B cell (primary cell): ENCODE measurements around the gene MUS81. TPM values are rescaled to one million over a fixed set of nuclear protein-coding genes. Genes with fewer than 3 reads are reported as not detected.

Experiments
- ATAC-seq: fragments of 200-7000 bp; cut with Tn5 transposase; one replicate; pipeline ENCODE4 v1.10.0; 2021; ENCODE audit warnings: low read depth, mild to moderate bottlenecking, moderate number of reproducible peaks, moderate library complexity
- CTCF ChIA-PET: fragments of 350-600 bp; sonication (Branson Sonifier 250); formaldehyde crosslinking; loops from one replicate; lab custom pipeline; 2021; ENCODE audit warnings: antibody characterized with exemption, inconsistent platforms; lab: Charles Lee
- POLR2A ChIA-PET: fragments of 350-600 bp; sonication (Branson Sonifier 250); formaldehyde crosslinking; loops from one replicate; lab custom pipeline; 2021; ENCODE audit warnings: antibody characterized with exemption; lab: Charles Lee
- DNase-seq: peaks from one replicate; pipeline ENCODE4 v3.0.0; 2013
- H2AFZ ChIP-seq: 2 replicates; pipeline ENCODE4 v1.6.1; 2012; ENCODE audit warnings: mild to moderate bottlenecking, low read depth, low read length; ENCODE audit not compliant: insufficient read depth, poor library complexity, severe bottlenecking
- H3K27ac ChIP-seq, 2 donors: 1 replicate in 1 of 2; 2 replicates in 1 of 2; pipeline ENCODE4 v1.5.1; 2012 to 2013; ENCODE audit warnings: low read length in 2 of 2, mild to moderate bottlenecking in 2 of 2, moderate library complexity in 1 of 2
- H3K27me3 ChIP-seq, 4 experiments: fragments of 200-600 bp in 1 of 4; sonication (generic) in 1 of 4; replicated peaks in 1 of 4; 1 replicate in 2 of 4; 2 replicates in 2 of 4; pipeline versions ENCODE4 v1.6.1 to v1.7.0; 2013 to 2016; ENCODE audit warnings: low read length in 3 of 4, mild to moderate bottlenecking in 2 of 4, mixed read lengths in 1 of 4, moderate library complexity in 1 of 4; ENCODE audit not compliant: insufficient read depth in 4 of 4, control insufficient read depth in 3 of 4; ENCODE audit errors: control extremely low read depth in 1 of 4
- H3K36me3 ChIP-seq, 2 experiments: replicated peaks in 1 of 2; 1 replicate in 1 of 2; 2 replicates in 1 of 2; pipeline versions ENCODE4 v1.6.1 to v1.7.1; 2013; ENCODE audit warnings: low read length in 1 of 2; ENCODE audit not compliant: insufficient read depth in 2 of 2, control insufficient read depth in 1 of 2; ENCODE audit errors: control extremely low read depth in 1 of 2, extremely low read depth in 1 of 2
- H3K4me1 ChIP-seq, 2 donors: fragments of 200-600 bp in 1 of 2; sonication (generic) in 1 of 2; 1 replicate in 1 of 2; 2 replicates in 1 of 2; pipeline versions ENCODE4 v1.5.1 to v1.6.1; 2013 to 2017; ENCODE audit warnings: low read length in 2 of 2; ENCODE audit not compliant: control insufficient read depth in 2 of 2, insufficient read depth in 2 of 2
- H3K4me2 ChIP-seq: replicated peaks from 2 replicates; pipeline ENCODE3; 2012; ENCODE audit warnings: mild to moderate bottlenecking, low read depth, low read length; ENCODE audit not compliant: poor library complexity, severe bottlenecking
- H3K4me3 ChIP-seq, 5 experiments: fragments of 200-600 bp in 1 of 5; sonication (generic) in 1 of 5; 1 replicate in 3 of 5; 2 replicates in 2 of 5; pipeline versions ENCODE4 v1.5.1 to v1.7.0; 2011 to 2016; ENCODE audit warnings: low read length in 4 of 5, mild to moderate bottlenecking in 4 of 5, low read depth in 2 of 5, control low read depth in 1 of 5, moderate library complexity in 1 of 5; ENCODE audit not compliant: insufficient read depth in 1 of 5; ENCODE audit errors: control extremely low read depth in 1 of 5, extremely low read depth in 1 of 5
- H3K79me2 ChIP-seq: fragments of 200-600 bp; sonication (generic); one replicate; pipeline ENCODE4 v1.6.0; 2016; ENCODE audit warnings: low read length; ENCODE audit not compliant: control insufficient read depth, insufficient read depth
- H3K9ac ChIP-seq: fragments of 200-600 bp; sonication (generic); 2 replicates; pipeline ENCODE4 v1.6.1; 2017; ENCODE audit warnings: mild to moderate bottlenecking, low read length, moderate library complexity
- H3K9me3 ChIP-seq, 3 donors: one replicate each; pipeline versions ENCODE4 v1.6.1 to v1.7.1; 2013; ENCODE audit warnings: low read length in 2 of 3; ENCODE audit not compliant: control insufficient read depth in 2 of 3, insufficient read depth in 1 of 3; ENCODE audit errors: control extremely low read depth in 1 of 3
- H4K20me1 ChIP-seq: 2 replicates; pipeline ENCODE4 v1.6.0; 2012; ENCODE audit warnings: mild to moderate bottlenecking, low read length; ENCODE audit not compliant: insufficient read depth, control insufficient read depth, poor library complexity, severe bottlenecking
- H3K27ac Mint-ChIP-seq: one replicate; pipeline ENCODE4 v1.8.0; 2021; ENCODE audit warnings: mixed read lengths
- H3K27me3 Mint-ChIP-seq: one replicate; pipeline ENCODE4 v1.8.0; 2021; ENCODE audit warnings: mixed read lengths
- H3K4me1 Mint-ChIP-seq: one replicate; pipeline ENCODE4 v1.8.0; 2021; ENCODE audit warnings: mixed read lengths
- H3K4me3 Mint-ChIP-seq: one replicate; pipeline ENCODE4 v1.8.0; 2021; ENCODE audit warnings: mixed read lengths
- H3K9me3 Mint-ChIP-seq: one replicate; pipeline ENCODE4 v1.8.0; 2022; ENCODE audit warnings: mixed read lengths; ENCODE audit not compliant: insufficient read depth
- EZH2 ChIP-seq: IDR thresholded peaks from 2 replicates; pipeline ENCODE4 v1.6.1; 2012; ENCODE audit warnings: borderline replicate concordance, low read depth, mild to moderate bottlenecking, moderate library complexity, low read length; ENCODE audit not compliant: insufficient read depth, poor library complexity, severe bottlenecking
- WGBS: methylation state at CpG from one replicate; pipeline ENCODE4 v1.1.5; 2013; ENCODE audit warnings: missing lambda C conversion rate; ENCODE audit not compliant: insufficient coverage; 5-methylcytosine and 5-hydroxymethylcytosine counted together
- intact Hi-C: fragments of 100-400 bp; cut with micrococcal nuclease; formaldehyde crosslinking; loops from one replicate; pipeline ENCODE4 v1.10.0; 2022
- polyA plus RNA-seq: library from polyadenylated mRNA; depleted of rRNA; stranded (reverse); fragments of >200 nt; gene quantifications from 2 replicates; pipeline ENCODE4 v1.2.3, GENCODE V29; 2012
- total RNA-seq, 2 donors: library from RNA; stranded (reverse); fragments of 120-200 nt in 1 of 2; gene quantifications; 1 replicate in 1 of 2; 2 replicates in 1 of 2; pipeline versions ENCODE4 v1.2.3 to v1.2.4, GENCODE V29; 2013 to 2022
- TF ChIP-seq, protein P1 (sequence below): fragments of 200-600 bp; IDR thresholded peaks from one replicate; pipeline ENCODE4 v1.8.0; 2022; ENCODE audit warnings: antibody characterized with exemption, mild to moderate bottlenecking

Gene MUS81
- total and polyA plus RNA-seq, 2 donors (not counting 1 experiment from before 2014, with no cell fraction given): 74.5 to 134 TPM

DNA sequence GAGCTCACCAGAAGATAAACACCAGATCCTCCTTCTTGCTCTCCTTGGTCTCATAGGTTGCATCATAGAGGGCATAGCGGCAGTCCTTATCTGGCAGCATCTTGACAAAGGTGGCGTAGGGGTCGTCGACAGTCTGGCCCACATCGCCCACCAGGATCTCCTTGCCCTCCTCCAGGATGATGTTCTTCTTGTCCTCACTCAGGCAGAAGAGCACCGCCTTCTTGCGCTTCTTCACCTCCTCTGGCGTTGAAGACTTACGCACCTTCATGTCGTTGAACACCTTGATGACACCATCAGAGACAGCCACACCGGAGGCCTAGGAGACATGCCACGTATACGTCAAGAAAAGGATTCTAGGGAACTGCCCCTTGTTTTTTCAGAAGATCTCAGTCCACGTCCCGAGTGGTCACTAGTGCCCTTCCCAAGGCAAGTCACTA, 4.3 kb upstream of the MUS81 start:
- ChIA-PET CTCF (interaction anchor here (1.0 to 8.6 kb wide), 2 partner anchors 32 to 76 kb away, joined by 3 to 244 read pairs; partner anchors contain the start of genes CCDC85B and FIBP), POLR2A (interaction anchor here (0.5 kb wide), 2 partner anchors 11 to 13 kb away, joined by 4 to 9 read pairs; no protein-coding TSS in a partner anchor)
- H3K4me3 Mint-ChIP-seq: peak overlapping the region; percentile 94
- Histone ChIP-seq H3K4me3 (peak overlapping the region in 3 of 5 experiments; percentile 95 to 98 (median 96)), H3K27me3 (no peaks in the 10 kb centered on the region), H4K20me1 (peaks cover 68% of the 10 kb centered on the region), H3K4me2 (peak overlapping the region; percentile 94), H3K27ac (peak overlapping the region in 1 of 2 donors; percentile 77), H3K36me3 (peaks cover 0 to 56% of the 10 kb centered on the region in 2 experiments), H3K79me2 (peaks cover 46% of the 10 kb centered on the region), H3K9ac (peak overlapping the region; percentile 79), H3K4me1 (peaks cover 19 to 43% of the 10 kb centered on the region in 2 donors), H3K9me3 (peaks cover 0 to 10% (median 0%) of the 10 kb centered on the region in 3 donors), H2AFZ (no peak overlapping the region)
- 95% methylated on average over 15 of the region's 15 CpGs for WGBS
- H3K4me1 Mint-ChIP-seq: peaks cover 49% of the 10 kb centered on the region
- TF ChIP-seq, protein P1, sequence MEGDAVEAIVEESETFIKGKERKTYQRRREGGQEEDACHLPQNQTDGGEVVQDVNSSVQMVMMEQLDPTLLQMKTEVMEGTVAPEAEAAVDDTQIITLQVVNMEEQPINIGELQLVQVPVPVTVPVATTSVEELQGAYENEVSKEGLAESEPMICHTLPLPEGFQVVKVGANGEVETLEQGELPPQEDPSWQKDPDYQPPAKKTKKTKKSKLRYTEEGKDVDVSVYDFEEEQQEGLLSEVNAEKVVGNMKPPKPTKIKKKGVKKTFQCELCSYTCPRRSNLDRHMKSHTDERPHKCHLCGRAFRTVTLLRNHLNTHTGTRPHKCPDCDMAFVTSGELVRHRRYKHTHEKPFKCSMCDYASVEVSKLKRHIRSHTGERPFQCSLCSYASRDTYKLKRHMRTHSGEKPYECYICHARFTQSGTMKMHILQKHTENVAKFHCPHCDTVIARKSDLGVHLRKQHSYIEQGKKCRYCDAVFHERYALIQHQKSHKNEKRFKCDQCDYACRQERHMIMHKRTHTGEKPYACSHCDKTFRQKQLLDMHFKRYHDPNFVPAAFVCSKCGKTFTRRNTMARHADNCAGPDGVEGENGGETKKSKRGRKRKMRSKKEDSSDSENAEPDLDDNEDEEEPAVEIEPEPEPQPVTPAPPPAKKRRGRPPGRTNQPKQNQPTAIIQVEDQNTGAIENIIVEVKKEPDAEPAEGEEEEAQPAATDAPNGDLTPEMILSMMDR: no peak
- no peak for TF ChIP-seq EZH2
- intact Hi-C loops: loop anchor here (5.0 kb wide), 1 partner anchor 411 kb away; the partner anchor contains the start of gene RAB1B
- H3K27ac Mint-ChIP-seq: peak overlapping the region; percentile 95
- H3K27me3 Mint-ChIP-seq: no peaks in the 10 kb centered on the region
- DNase-seq: peak; percentile 27
- H3K9me3 Mint-ChIP-seq: no peaks in the 10 kb centered on the region
- ATAC-seq: no peak
